Right lobe of liver (tissue), 4 donors: ENCODE data around the gene ABHD12B.

Source experiments
- POLR2A ChIP-seq: fragments of 450-650 bp; IDR thresholded peaks from one replicate; pipeline ENCODE4 v1.6.1; 2017; ENCODE audit warnings: antibody characterized with exemption, mild to moderate bottlenecking
- TF ChIP-seq, protein P1 (sequence below), 4 donors: fragments of 200-600 bp in 3 of 4; fragments of 450-650 bp in 1 of 4; IDR thresholded peaks; one replicate each; pipeline versions ENCODE4 v1.5.1 to v1.8.0; 2016 to 2022; ENCODE audit warnings: antibody characterized with exemption in 4 of 4, mild to moderate bottlenecking in 2 of 4
- donor health status: DM: no; HTN: no; CAD: no.
- donor health status: DM: no; HTN: no; CAD: no.
- donor health status: DM: no; HTN: yes; CAD: no.

DNA sequence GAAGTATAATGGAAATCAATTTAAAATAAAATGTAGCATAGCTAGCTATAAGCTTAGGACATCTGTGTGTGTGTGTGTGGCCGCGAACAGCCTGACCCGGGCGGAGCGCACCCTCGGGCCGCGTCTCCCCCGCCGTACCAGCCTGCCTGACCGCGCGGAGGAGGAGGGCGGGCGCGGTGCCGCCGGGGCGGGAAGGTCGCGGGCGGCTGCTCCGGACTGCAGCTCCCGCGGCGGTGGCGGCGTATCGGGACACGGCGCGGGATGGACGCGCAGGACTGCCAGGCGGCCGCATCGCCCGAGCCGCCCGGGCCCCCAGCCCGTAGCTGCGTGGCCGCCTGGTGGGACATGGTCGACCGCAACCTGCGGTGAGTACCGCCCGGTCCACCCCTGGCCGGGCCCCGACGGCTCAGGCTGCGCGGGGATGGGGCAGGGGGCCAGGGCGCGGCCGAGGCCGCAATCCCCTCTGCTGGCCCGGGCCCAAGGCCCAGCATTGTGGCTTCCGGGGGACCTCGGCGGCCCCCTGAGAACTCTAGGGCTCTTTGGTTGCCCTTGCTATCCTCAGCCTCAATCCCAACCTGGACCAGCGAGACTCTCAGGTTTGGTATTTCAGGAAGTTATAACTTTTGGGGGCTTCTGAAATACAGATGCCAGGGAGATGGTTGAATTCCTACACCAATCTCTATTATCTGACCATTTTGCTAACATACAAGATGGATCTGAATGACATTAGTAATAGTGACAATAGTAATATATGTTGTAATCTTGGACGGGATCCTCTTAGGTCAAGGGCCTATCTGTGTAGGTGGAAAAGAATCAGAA is at the start of gene ABHD12B:
- TF ChIP-seq POLR2A: no peak
- TF ChIP-seq, protein P1, sequence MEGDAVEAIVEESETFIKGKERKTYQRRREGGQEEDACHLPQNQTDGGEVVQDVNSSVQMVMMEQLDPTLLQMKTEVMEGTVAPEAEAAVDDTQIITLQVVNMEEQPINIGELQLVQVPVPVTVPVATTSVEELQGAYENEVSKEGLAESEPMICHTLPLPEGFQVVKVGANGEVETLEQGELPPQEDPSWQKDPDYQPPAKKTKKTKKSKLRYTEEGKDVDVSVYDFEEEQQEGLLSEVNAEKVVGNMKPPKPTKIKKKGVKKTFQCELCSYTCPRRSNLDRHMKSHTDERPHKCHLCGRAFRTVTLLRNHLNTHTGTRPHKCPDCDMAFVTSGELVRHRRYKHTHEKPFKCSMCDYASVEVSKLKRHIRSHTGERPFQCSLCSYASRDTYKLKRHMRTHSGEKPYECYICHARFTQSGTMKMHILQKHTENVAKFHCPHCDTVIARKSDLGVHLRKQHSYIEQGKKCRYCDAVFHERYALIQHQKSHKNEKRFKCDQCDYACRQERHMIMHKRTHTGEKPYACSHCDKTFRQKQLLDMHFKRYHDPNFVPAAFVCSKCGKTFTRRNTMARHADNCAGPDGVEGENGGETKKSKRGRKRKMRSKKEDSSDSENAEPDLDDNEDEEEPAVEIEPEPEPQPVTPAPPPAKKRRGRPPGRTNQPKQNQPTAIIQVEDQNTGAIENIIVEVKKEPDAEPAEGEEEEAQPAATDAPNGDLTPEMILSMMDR (IDR thresholded peaks at IDR 0.05): no peak
